ENCODE results near the gene KRTAP19-3.

KRTAP19-3 gene

DNA sequence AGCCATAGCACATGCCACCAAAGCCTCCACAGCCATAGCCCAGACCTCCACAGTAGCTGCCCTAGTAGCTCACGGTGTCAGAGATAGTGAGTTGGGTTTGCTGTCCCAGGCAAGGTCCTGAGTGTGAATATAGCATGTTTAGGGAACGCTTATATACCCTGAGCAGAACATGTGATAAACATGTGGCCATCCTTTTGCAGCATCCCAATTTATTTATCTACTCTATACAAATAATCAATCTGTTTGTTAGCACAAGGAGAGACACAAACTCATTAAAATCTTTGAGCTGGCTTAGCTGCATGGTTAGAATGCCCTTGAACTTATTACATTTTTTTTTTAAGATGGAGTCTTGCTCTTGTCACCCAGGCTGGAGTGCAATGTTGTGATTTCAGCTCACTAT, 4.5 kb downstream of the KRTAP19-3 start, which contains the start of gene KRTAP19-2:
Gene KRTAP19-2 (minus strand): TSS at position 101 of the 400 bp plus-strand sequence. CDS start 88 bp downstream, at position 13.
- no peak within 1 kb of the TSS for H3K27ac ChIP-seq
- no peaks in the 10 kb centered on the region for H3K27me3 ChIP-seq (replicated peaks)
- H3K4me3 ChIP-seq (ENCODE audit: low read depth, low read length) = no peak within 1 kb of the TSS
- no peak for DNase-seq
- no peaks in the 10 kb centered on the region for H3K36me3 ChIP-seq (replicated peaks)
- TF ChIP-seq, protein P1, sequence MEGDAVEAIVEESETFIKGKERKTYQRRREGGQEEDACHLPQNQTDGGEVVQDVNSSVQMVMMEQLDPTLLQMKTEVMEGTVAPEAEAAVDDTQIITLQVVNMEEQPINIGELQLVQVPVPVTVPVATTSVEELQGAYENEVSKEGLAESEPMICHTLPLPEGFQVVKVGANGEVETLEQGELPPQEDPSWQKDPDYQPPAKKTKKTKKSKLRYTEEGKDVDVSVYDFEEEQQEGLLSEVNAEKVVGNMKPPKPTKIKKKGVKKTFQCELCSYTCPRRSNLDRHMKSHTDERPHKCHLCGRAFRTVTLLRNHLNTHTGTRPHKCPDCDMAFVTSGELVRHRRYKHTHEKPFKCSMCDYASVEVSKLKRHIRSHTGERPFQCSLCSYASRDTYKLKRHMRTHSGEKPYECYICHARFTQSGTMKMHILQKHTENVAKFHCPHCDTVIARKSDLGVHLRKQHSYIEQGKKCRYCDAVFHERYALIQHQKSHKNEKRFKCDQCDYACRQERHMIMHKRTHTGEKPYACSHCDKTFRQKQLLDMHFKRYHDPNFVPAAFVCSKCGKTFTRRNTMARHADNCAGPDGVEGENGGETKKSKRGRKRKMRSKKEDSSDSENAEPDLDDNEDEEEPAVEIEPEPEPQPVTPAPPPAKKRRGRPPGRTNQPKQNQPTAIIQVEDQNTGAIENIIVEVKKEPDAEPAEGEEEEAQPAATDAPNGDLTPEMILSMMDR (IDR thresholded peaks at IDR 0.05; ENCODE audit: low read depth, low read length, missing control alignments) = no peak
- in situ Hi-C loops (cut with HindIII; ENCODE audit: low pct_ligation_motif_present, low sequenced_read_pairs) = no loop called here

- in situ Hi-C loops (cut with HindIII; ENCODE audit: low pct_ligation_motif_present, low sequenced_read_pairs) = no loop called here
- Histone ChIP-seq H3K27ac (no peak overlapping the region), H3K27me3 (replicated peaks) (no peaks in the 10 kb centered on the region), H3K36me3 (replicated peaks) (no peaks in the 10 kb centered on the region), H3K4me3 (ENCODE audit: low read depth, low read length) (no peak overlapping the region)
- no peak for DNase-seq
- TF ChIP-seq, protein P1 (IDR thresholded peaks at IDR 0.05; ENCODE audit: low read depth, low read length, missing control alignments) = no peak
Observed at GRCh38 chr21:30486180-30486579, 5.6 kb downstream of the KRTAP19-3 start.

- H3K4me3 ChIP-seq (ENCODE audit: low read depth, low read length) = no peak overlapping the region
- H3K27ac ChIP-seq = no peak overlapping the region
- H3K27me3 ChIP-seq (replicated peaks) = no peaks in the 10 kb centered on the region
- TF ChIP-seq, protein P1 (IDR thresholded peaks at IDR 0.05; ENCODE audit: low read depth, low read length, missing control alignments) = no peak
- in situ Hi-C loops (cut with HindIII; ENCODE audit: low pct_ligation_motif_present, low sequenced_read_pairs) = no loop called here
- no peak for DNase-seq
- no peaks in the 10 kb centered on the region for H3K36me3 ChIP-seq (replicated peaks)
Observed at GRCh38 chr21:30482130-30482529, 9.7 kb downstream of the KRTAP19-3 start.

DNA sequence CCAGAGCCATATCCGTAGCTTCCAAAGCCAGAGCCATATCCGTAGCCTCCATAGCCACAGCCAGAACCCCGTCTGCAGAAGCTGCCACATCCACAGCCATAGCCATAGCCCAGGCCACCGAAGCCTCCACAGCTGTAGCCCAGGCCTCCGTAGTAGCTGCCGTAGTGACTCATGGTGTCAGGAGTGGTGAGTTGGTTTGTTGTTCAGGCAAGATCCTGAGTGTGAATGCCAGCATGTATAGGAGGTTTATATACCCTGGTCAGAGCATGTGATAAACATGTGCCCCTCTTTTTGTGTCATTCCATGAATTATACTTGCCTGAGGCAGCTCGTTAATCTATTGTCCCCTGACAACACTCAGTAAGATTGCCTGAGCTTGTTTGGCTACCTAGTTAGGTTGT, 11.7 kb downstream of the KRTAP19-3 start, which contains the start of gene KRTAP19-1:
Gene KRTAP19-1 (minus strand): TSS at position 223 of the 400 bp plus-strand sequence. CDS start 50 bp downstream, at position 173.
- Histone ChIP-seq H3K4me3 (ENCODE audit: low read depth, low read length) (no peak within 1 kb of the TSS), H3K36me3 (replicated peaks) (no peaks in the 10 kb centered on the region), H3K27ac (no peak within 1 kb of the TSS), H3K27me3 (replicated peaks) (no peaks in the 10 kb centered on the region)
- in situ Hi-C loops (cut with HindIII; ENCODE audit: low pct_ligation_motif_present, low sequenced_read_pairs) = no loop called here
- no peak for DNase-seq
- TF ChIP-seq, protein P1 (IDR thresholded peaks at IDR 0.05; ENCODE audit: low read depth, low read length, missing control alignments) = no peak

GRCh38 chr21:30479259-30479658, 12.6 kb downstream of the KRTAP19-3 start:
- TF ChIP-seq, protein P1 (IDR thresholded peaks at IDR 0.05; ENCODE audit: low read depth, low read length, missing control alignments) = no peak
- no peak for DNase-seq
- in situ Hi-C loops (cut with HindIII; ENCODE audit: low pct_ligation_motif_present, low sequenced_read_pairs) = no loop called here
- H3K27me3 ChIP-seq (replicated peaks) = no peaks in the 10 kb centered on the region
- H3K36me3 ChIP-seq (replicated peaks) = no peaks in the 10 kb centered on the region
- no peak overlapping the region for H3K4me3 ChIP-seq (ENCODE audit: low read depth, low read length)
- no peak overlapping the region for H3K27ac ChIP-seq

- Histone ChIP-seq H3K4me3 (ENCODE audit: low read depth, low read length) (no peak overlapping the region), H3K27ac (no peak overlapping the region), H3K27me3 (replicated peaks) (no peaks in the 10 kb centered on the region), H3K36me3 (replicated peaks) (no peaks in the 10 kb centered on the region)
- TF ChIP-seq, protein P1 (IDR thresholded peaks at IDR 0.05; ENCODE audit: low read depth, low read length, missing control alignments) = no peak
- in situ Hi-C loops (cut with HindIII; ENCODE audit: low pct_ligation_motif_present, low sequenced_read_pairs) = no loop called here
- no peak for DNase-seq
Observed at GRCh38 chr21:30478004-30478403, 13.8 kb downstream of the KRTAP19-3 start.

Data from brain microvascular endothelial cell (primary cell).